ENCODE measurements around the gene AP1S2.
"Not testable (repeated sequence)": the region's sequence is repeated elsewhere in the genome, so short reads cannot be mapped to it uniquely, and the experiment has no call there.

Gene AP1S2

DNA sequence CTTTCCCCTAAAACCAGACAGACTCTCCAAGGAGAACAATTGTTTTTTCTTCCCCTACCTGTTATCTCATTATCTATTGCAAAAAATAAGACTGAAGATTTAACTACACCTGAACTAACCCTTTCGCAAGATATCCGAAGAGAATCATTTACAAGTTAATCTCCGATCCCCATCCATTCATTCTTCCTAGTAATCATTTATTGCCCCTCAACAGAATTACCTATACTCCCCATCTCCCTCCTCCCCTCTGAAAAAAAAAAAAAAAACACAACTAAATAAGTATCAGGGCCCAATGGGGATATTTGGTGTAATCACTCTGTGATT is 28.9 kb upstream of the AP1S2 start:
- TF ChIP-seq, protein P1, sequence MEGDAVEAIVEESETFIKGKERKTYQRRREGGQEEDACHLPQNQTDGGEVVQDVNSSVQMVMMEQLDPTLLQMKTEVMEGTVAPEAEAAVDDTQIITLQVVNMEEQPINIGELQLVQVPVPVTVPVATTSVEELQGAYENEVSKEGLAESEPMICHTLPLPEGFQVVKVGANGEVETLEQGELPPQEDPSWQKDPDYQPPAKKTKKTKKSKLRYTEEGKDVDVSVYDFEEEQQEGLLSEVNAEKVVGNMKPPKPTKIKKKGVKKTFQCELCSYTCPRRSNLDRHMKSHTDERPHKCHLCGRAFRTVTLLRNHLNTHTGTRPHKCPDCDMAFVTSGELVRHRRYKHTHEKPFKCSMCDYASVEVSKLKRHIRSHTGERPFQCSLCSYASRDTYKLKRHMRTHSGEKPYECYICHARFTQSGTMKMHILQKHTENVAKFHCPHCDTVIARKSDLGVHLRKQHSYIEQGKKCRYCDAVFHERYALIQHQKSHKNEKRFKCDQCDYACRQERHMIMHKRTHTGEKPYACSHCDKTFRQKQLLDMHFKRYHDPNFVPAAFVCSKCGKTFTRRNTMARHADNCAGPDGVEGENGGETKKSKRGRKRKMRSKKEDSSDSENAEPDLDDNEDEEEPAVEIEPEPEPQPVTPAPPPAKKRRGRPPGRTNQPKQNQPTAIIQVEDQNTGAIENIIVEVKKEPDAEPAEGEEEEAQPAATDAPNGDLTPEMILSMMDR (IDR thresholded peaks at IDR 0.05; ENCODE audit: low read depth, low read length), result no peak
- H3K9me3 ChIP-seq, result no peaks in the 10 kb centered on the region
- no peaks in the 10 kb centered on the region for H3K27me3 ChIP-seq
- no peaks in the 10 kb centered on the region for H3K4me1 ChIP-seq
- H3K4me3 ChIP-seq (ENCODE audit: low read depth, low read length), result no peak overlapping the region
- H3K36me3 ChIP-seq, result no peaks in the 10 kb centered on the region
- DNase-seq, result no peak

- Histone ChIP-seq H3K27me3 (no peaks in the 10 kb centered on the region), H3K4me1 (no peaks in the 10 kb centered on the region), H3K36me3 (no peaks in the 10 kb centered on the region), H3K9me3 (no peaks in the 10 kb centered on the region), H3K4me3 (ENCODE audit: low read depth, low read length) (no peak overlapping the region)
- no peak for DNase-seq
- TF ChIP-seq, protein P1 (IDR thresholded peaks at IDR 0.05; ENCODE audit: low read depth, low read length), result no peak
Measured at GRCh38 chrX:15882704-15883539, 28.3 kb upstream of the AP1S2 start.

GRCh38 chrX:15881381-15881897 is 26.8 kb upstream of the AP1S2 start:
- Histone ChIP-seq H3K27me3 (no peaks in the 10 kb centered on the region), H3K36me3 (no peaks in the 10 kb centered on the region), H3K4me3 (ENCODE audit: low read depth, low read length) (no peak overlapping the region), H3K9me3 (no peaks in the 10 kb centered on the region), H3K4me1 (no peaks in the 10 kb centered on the region)
- TF ChIP-seq, protein P1 (IDR thresholded peaks at IDR 0.05; ENCODE audit: low read depth, low read length), result no peak
- no peak for DNase-seq

- not testable (repeated sequence) for H3K36me3 ChIP-seq; H3K4me1 ChIP-seq; H3K27me3 ChIP-seq; DNase-seq; H3K4me3 ChIP-seq (ENCODE audit: low read depth, low read length); H3K9me3 ChIP-seq
Measured at GRCh38 chrX:15877914-15878313, 23.3 kb upstream of the AP1S2 start.

GRCh38 chrX:15877380-15877779 is 22.8 kb upstream of the AP1S2 start:
- TF ChIP-seq, protein P1 (IDR thresholded peaks at IDR 0.05; ENCODE audit: low read depth, low read length), result no peak
- no peak for DNase-seq

GRCh38 chrX:15874672-15875071 is 20.1 kb upstream of the AP1S2 start:
- no peak for DNase-seq
- TF ChIP-seq, protein P1 (IDR thresholded peaks at IDR 0.05; ENCODE audit: low read depth, low read length), result no peak
- no peaks in the 10 kb centered on the region for H3K27me3 ChIP-seq
- no peak overlapping the region for H3K4me3 ChIP-seq (ENCODE audit: low read depth, low read length)
- no peaks in the 10 kb centered on the region for H3K36me3 ChIP-seq
- H3K4me1 ChIP-seq, result no peaks in the 10 kb centered on the region
- no peaks in the 10 kb centered on the region for H3K9me3 ChIP-seq

More at GRCh38 chrX:15877380-15877779, 22.8 kb upstream of the AP1S2 start:
- no peaks in the 10 kb centered on the region for H3K36me3 ChIP-seq
- no peaks in the 10 kb centered on the region for H3K9me3 ChIP-seq
- no peaks in the 10 kb centered on the region for H3K4me1 ChIP-seq
- no peaks in the 10 kb centered on the region for H3K27me3 ChIP-seq
- H3K4me3 ChIP-seq (ENCODE audit: low read depth, low read length), result no peak overlapping the region
